ENCODE results near the gene SARS1. TPM values are rescaled to one million over a fixed set of nuclear protein-coding genes. Genes with fewer than 3 reads are reported as not detected.
A peak's percentile ranks its signal among the peaks of the same experiment; 100 is the strongest.

SARS1 gene
- total RNA-seq, 1 donor from 2014 or later = 129 TPM

- H3K27me3 Mint-ChIP-seq (ENCODE audit: low read depth) = peaks cover 2% of the 10 kb centered on the region
- DNase-seq (ENCODE audit: low spot score) = no peak
- intact Hi-C loops (cut with micrococcal nuclease) = no loop called here
- no peaks in the 10 kb centered on the region for H3K9me3 Mint-ChIP-seq
- H3K4me1 Mint-ChIP-seq (ENCODE audit: low read depth) = no peaks in the 10 kb centered on the region
- no peak overlapping the region for H3K4me3 Mint-ChIP-seq (ENCODE audit: low read depth)
- no peak overlapping the region for H3K27ac Mint-ChIP-seq
- no peaks in the 10 kb centered on the region for H3K36me3 Mint-ChIP-seq (ENCODE audit: low read depth)
These were observed 43.4 kb downstream of the SARS1 start for GRCh38 chr1:109256971-109257681.

- peaks cover 2% of the 10 kb centered on the region for H3K27me3 Mint-ChIP-seq (ENCODE audit: low read depth)
- H3K36me3 Mint-ChIP-seq (ENCODE audit: low read depth) = no peaks in the 10 kb centered on the region
- DNase-seq (ENCODE audit: low spot score) = no peak
- no peak overlapping the region for H3K4me3 Mint-ChIP-seq (ENCODE audit: low read depth)
- H3K4me1 Mint-ChIP-seq (ENCODE audit: low read depth) = no peaks in the 10 kb centered on the region
- no peaks in the 10 kb centered on the region for H3K9me3 Mint-ChIP-seq
- H3K27ac Mint-ChIP-seq = no peak overlapping the region
- intact Hi-C loops (cut with micrococcal nuclease) = no loop called here
These were observed 44.1 kb downstream of the SARS1 start for GRCh38 chr1:109257682-109258421.

GRCh38 chr1:109258481-109259466, 45.1 kb downstream of the SARS1 start:
- intact Hi-C loops (cut with micrococcal nuclease) = no loop called here
- DNase-seq (ENCODE audit: low spot score) = no peak
- Mint-ChIP-seq H3K4me1 (ENCODE audit: low read depth) (no peaks in the 10 kb centered on the region), H3K9me3 (no peaks in the 10 kb centered on the region), H3K27me3 (ENCODE audit: low read depth) (peaks cover 2% of the 10 kb centered on the region), H3K4me3 (ENCODE audit: low read depth) (no peak overlapping the region), H3K27ac (no peak overlapping the region), H3K36me3 (ENCODE audit: low read depth) (no peaks in the 10 kb centered on the region)

- DNase-seq (ENCODE audit: low spot score) = no peak
- H3K27me3 Mint-ChIP-seq (ENCODE audit: low read depth) = peaks cover 2% of the 10 kb centered on the region
- H3K9me3 Mint-ChIP-seq = no peaks in the 10 kb centered on the region
- H3K36me3 Mint-ChIP-seq (ENCODE audit: low read depth) = no peaks in the 10 kb centered on the region
- H3K4me3 Mint-ChIP-seq (ENCODE audit: low read depth) = no peak overlapping the region
- no peak overlapping the region for H3K27ac Mint-ChIP-seq
- H3K4me1 Mint-ChIP-seq (ENCODE audit: low read depth) = no peaks in the 10 kb centered on the region
- intact Hi-C loops (cut with micrococcal nuclease) = no loop called here
These were observed 46.2 kb downstream of the SARS1 start for GRCh38 chr1:109259674-109260557.

- no peak overlapping the region for H3K4me3 Mint-ChIP-seq (ENCODE audit: low read depth)
- H3K27ac Mint-ChIP-seq = no peak overlapping the region
- H3K36me3 Mint-ChIP-seq (ENCODE audit: low read depth) = no peaks in the 10 kb centered on the region
- no peaks in the 10 kb centered on the region for H3K9me3 Mint-ChIP-seq
- no peak for DNase-seq (ENCODE audit: low spot score)
- H3K4me1 Mint-ChIP-seq (ENCODE audit: low read depth) = no peaks in the 10 kb centered on the region
- H3K27me3 Mint-ChIP-seq (ENCODE audit: low read depth) = no peaks in the 10 kb centered on the region
- intact Hi-C loops (cut with micrococcal nuclease) = no loop called here
These were observed 47.3 kb downstream of the SARS1 start for GRCh38 chr1:109261006-109261405.

- intact Hi-C loops (cut with micrococcal nuclease) = no loop called here
- Mint-ChIP-seq H3K27me3 (ENCODE audit: low read depth) (no peaks in the 10 kb centered on the region), H3K4me1 (ENCODE audit: low read depth) (no peaks in the 10 kb centered on the region), H3K4me3 (ENCODE audit: low read depth) (no peak overlapping the region), H3K9me3 (no peaks in the 10 kb centered on the region), H3K27ac (no peak overlapping the region), H3K36me3 (ENCODE audit: low read depth) (no peaks in the 10 kb centered on the region)
- DNase-seq (ENCODE audit: low spot score) = no peak
These were observed 47.9 kb downstream of the SARS1 start for GRCh38 chr1:109261578-109261977.

- Mint-ChIP-seq H3K4me1 (ENCODE audit: low read depth) (no peaks in the 10 kb centered on the region), H3K4me3 (ENCODE audit: low read depth) (no peak overlapping the region), H3K27me3 (ENCODE audit: low read depth) (no peaks in the 10 kb centered on the region), H3K9me3 (no peaks in the 10 kb centered on the region), H3K27ac (no peak overlapping the region), H3K36me3 (ENCODE audit: low read depth) (no peaks in the 10 kb centered on the region)
- no peak for DNase-seq (ENCODE audit: low spot score)
- intact Hi-C loops (cut with micrococcal nuclease) = loop anchor here (1.0 kb wide), 2 partner anchors 137 to 270 kb away; no protein-coding TSS in a partner anchor
These were observed 48.7 kb downstream of the SARS1 start for GRCh38 chr1:109262231-109263055.

- no peaks in the 10 kb centered on the region for H3K27me3 Mint-ChIP-seq (ENCODE audit: low read depth)
- no peaks in the 10 kb centered on the region for H3K4me1 Mint-ChIP-seq (ENCODE audit: low read depth)
- DNase-seq (ENCODE audit: low spot score) = no peak
- no peak overlapping the region for H3K4me3 Mint-ChIP-seq (ENCODE audit: low read depth)
- H3K9me3 Mint-ChIP-seq = no peaks in the 10 kb centered on the region
- no peaks in the 10 kb centered on the region for H3K36me3 Mint-ChIP-seq (ENCODE audit: low read depth)
- intact Hi-C loops (cut with micrococcal nuclease) = loop anchor here (1.0 kb wide), 2 partner anchors 136 to 269 kb away; no protein-coding TSS in a partner anchor
- no peak overlapping the region for H3K27ac Mint-ChIP-seq
These were observed 49.5 kb downstream of the SARS1 start for GRCh38 chr1:109263234-109263596.

- Mint-ChIP-seq H3K27ac (no peak overlapping the region), H3K4me3 (ENCODE audit: low read depth) (no peak overlapping the region), H3K4me1 (ENCODE audit: low read depth) (no peaks in the 10 kb centered on the region), H3K27me3 (ENCODE audit: low read depth) (no peaks in the 10 kb centered on the region), H3K9me3 (no peaks in the 10 kb centered on the region), H3K36me3 (ENCODE audit: low read depth) (no peaks in the 10 kb centered on the region)
- DNase-seq (ENCODE audit: low spot score) = peak; percentile 74
- intact Hi-C loops (cut with micrococcal nuclease) = loop anchor here (1.0 kb wide), 2 partner anchors 136 to 269 kb away; no protein-coding TSS in a partner anchor
These were observed 50.1 kb downstream of the SARS1 start for GRCh38 chr1:109263597-109264378.

- Mint-ChIP-seq H3K4me3 (ENCODE audit: low read depth) (no peak overlapping the region), H3K36me3 (ENCODE audit: low read depth) (no peaks in the 10 kb centered on the region), H3K9me3 (no peaks in the 10 kb centered on the region), H3K27me3 (ENCODE audit: low read depth) (no peaks in the 10 kb centered on the region), H3K4me1 (ENCODE audit: low read depth) (no peaks in the 10 kb centered on the region), H3K27ac (no peak overlapping the region)
- DNase-seq (ENCODE audit: low spot score) = no peak
- intact Hi-C loops (cut with micrococcal nuclease) = no loop called here
These were observed 50.6 kb downstream of the SARS1 start for GRCh38 chr1:109264379-109264755.

GRCh38 chr1:109265016-109265415, 51.3 kb downstream of the SARS1 start:
- Mint-ChIP-seq H3K4me3 (ENCODE audit: low read depth) (no peak overlapping the region), H3K9me3 (no peaks in the 10 kb centered on the region), H3K27ac (no peak overlapping the region), H3K27me3 (ENCODE audit: low read depth) (no peaks in the 10 kb centered on the region), H3K4me1 (ENCODE audit: low read depth) (no peaks in the 10 kb centered on the region), H3K36me3 (ENCODE audit: low read depth) (no peaks in the 10 kb centered on the region)
- DNase-seq (ENCODE audit: low spot score) = no peak
- intact Hi-C loops (cut with micrococcal nuclease) = no loop called here

All from activated T-helper 2 cell treated with anti-CD3 and anti-CD28 coated beads, Interferon-gamma antibody, Interleukin-2, Interleukin-4, amounts not matched to agents 10 μg/mL and 5 μg/mL and 100 μg/mL, durations not matched to agents 14 hours and 24 hours and 36 hours (primary cell).